ENCODE results near the gene GOLT1B. TPM values are rescaled to one million over a fixed set of nuclear protein-coding genes. Genes with fewer than 3 reads are reported as not detected.

Gene GOLT1B
- total RNA-seq, 1 experiment from 2014 or later = 102 TPM

DNA sequence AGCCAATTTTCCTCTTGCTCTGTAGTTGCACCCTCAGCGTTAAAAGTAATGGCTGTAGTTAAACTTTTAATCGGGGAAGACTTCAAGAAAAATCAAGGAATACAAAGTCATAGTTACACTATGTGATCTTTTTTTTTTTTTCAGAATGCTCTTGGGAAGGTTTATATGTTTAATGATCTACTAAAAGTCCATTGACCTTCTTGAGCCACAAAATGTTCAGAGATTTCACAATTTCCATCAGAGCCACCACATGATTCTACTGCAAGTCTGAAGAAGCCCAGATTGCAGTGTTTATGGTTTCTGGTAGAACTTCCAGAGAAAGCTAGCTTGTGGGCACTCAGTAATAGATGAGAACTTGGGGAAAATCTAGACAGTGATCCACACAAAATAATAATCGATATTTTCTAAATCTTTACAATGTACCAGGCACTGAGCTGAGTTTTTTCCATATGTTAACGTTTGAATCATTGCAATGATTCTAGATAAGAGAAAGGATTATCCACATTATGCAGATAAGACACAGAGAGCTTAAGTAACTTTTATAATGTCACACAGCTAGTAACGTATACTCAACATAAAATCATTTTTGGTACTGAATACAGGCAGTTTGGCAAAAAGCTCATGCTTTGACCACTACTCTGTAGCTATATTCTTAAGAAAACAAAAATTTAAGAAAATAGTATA lies 64.8 kb downstream of the GOLT1B start:
- no peak for DNase-seq (ENCODE audit: low spot score)

DNA sequence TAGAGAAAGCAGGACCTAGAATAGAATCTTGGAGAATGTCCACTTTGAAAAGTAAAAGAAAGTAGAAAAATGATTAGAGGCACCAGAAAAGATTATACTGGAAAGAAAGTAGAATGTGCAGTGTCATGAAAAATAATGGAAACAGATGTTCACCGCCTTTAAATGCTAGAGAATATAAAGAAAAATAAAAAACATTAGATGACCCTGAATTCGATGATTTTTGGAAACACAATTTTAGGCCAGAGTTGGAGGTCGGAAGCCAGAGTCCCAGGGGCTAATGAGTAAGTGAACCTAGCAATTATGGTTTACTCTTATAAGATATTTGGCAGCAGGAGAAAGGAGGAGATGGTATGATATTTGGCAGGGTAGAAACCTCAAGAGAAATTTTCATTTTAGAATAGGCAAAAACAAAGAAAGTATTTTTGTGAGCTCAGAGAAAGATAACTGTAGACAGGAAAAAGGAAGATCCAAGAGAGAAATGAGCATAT lies 65.4 kb downstream of the GOLT1B start:
- DNase-seq (ENCODE audit: low spot score) = no peak

Other genes with a start within 250 kb of the GOLT1B start
- gene SLCO1A2, start 166.9 kb upstream of the GOLT1B start, total RNA-seq (2014; rRNA removed; shearing (Covaris generic)) = 2.6 and 4.8 TPM in 2 replicates
- not detected in 2 replicates for gene IAPP, start 128.9 kb upstream of the GOLT1B start, total RNA-seq (2014; rRNA removed; shearing (Covaris generic))
- 5.9 and 6.9 TPM in 2 replicates for gene PYROXD1, start 64.1 kb upstream of the GOLT1B start, total RNA-seq (2014; rRNA removed; shearing (Covaris generic))
- 118 and 125 TPM in 2 replicates for gene RECQL, start 154 bp upstream of the GOLT1B start, total RNA-seq (2014; rRNA removed; shearing (Covaris generic))
- gene SPX, start 24.5 kb downstream of the GOLT1B start, total RNA-seq (2014; rRNA removed; shearing (Covaris generic)) = 0.07 TPM in 1 of 2 replicates, not detected in the other
- not detected in 2 replicates for gene GYS2, start 103.1 kb downstream of the GOLT1B start, total RNA-seq (2014; rRNA removed; shearing (Covaris generic))
- 1,131 and 1,257 TPM in 2 replicates for gene LDHB, start 156.1 kb downstream of the GOLT1B start, total RNA-seq (2014; rRNA removed; shearing (Covaris generic))